GM12878 (cell line): ENCODE data around the gene PRKG1. TPM values are rescaled to one million over a fixed set of nuclear protein-coding genes. Genes with fewer than 3 reads are reported as not detected.
A peak's percentile ranks its signal among the peaks of the same experiment; 100 is the strongest.

Experiments used
- ATAC-seq: fragments of 200-7000 bp; cut with Tn5 transposase; 3 replicates; pipeline ENCODE4 v1.9.1; 2020; ENCODE audit warnings: mild to moderate bottlenecking, moderate library complexity
- BruUV-seq: library from RNA; stranded (reverse); fragments of 400-500 nt; replicated peaks from 2 replicates; lab custom pipeline; 2021; lab: Mats Ljungman, UMichigan
- CTCF ChIA-PET: fragments of 300-600 bp; sonication (Branson Sonifier 250); formaldehyde crosslinking; extraction: SDS; loops from one replicate; lab custom pipeline; 2021; ENCODE audit warnings: inconsistent platforms; lab: Yijun Ruan, JAX
- POLR2A ChIA-PET: fragments of 350-600 bp; formaldehyde crosslinking; extraction: SDS; loops from one replicate; lab custom pipeline; 2021; ENCODE audit warnings: inconsistent platforms; lab: Charles Lee
- RAD21 ChIA-PET: fragments of 300-600 bp; sonication (Branson Sonifier 250); formaldehyde crosslinking; loops from one replicate; lab custom pipeline; 2023; ENCODE audit warnings: antibody characterized with exemption; ENCODE audit not compliant: unreplicated experiment; lab: Charles Lee
- SMC1A ChIA-PET: fragments of 300-600 bp; sonication (Branson Sonifier 250); formaldehyde crosslinking; loops from one replicate; lab custom pipeline; 2023; ENCODE audit not compliant: unreplicated experiment, uncharacterized antibody; lab: Charles Lee
- DNase-seq: peaks from one replicate; pipeline ENCODE4 v3.0.0-alpha.2; 2011; ENCODE audit warnings: low read depth, low spot score
- FAIRE-seq: peaks from 3 replicates; lab custom pipeline; 2011; peaks lifted over from hg19 to GRCh38; lab: Jason Lieb, UNC
- H2AFZ ChIP-seq: 2 replicates; pipeline ENCODE4 v1.6.0; 2011; ENCODE audit warnings: low read depth, low read length, control low read depth; ENCODE audit not compliant: control insufficient read depth
- H3K27ac ChIP-seq: 2 replicates; pipeline ENCODE4 v1.5.1; 2011; ENCODE audit warnings: control low read depth; ENCODE audit not compliant: control insufficient read depth, insufficient read depth
- H3K27me3 ChIP-seq, 2 experiments: replicated peaks in 1 of 2; 2 replicates each; pipeline versions ENCODE4 v1.6.0 to v1.6.1; 2011; ENCODE audit warnings: low read length in 1 of 2; ENCODE audit not compliant: control insufficient read depth in 2 of 2, insufficient read depth in 2 of 2
- H3K36me3 ChIP-seq, 2 experiments: 2 replicates each; pipeline ENCODE4 v1.5.1; 2011; ENCODE audit warnings: low read length in 1 of 2; ENCODE audit not compliant: control insufficient read depth in 2 of 2, insufficient read depth in 2 of 2
- H3K4me1 ChIP-seq: 2 replicates; pipeline ENCODE4 v1.6.1; 2011; ENCODE audit warnings: mild to moderate bottlenecking, low read length, moderate library complexity, mixed read lengths; ENCODE audit not compliant: control insufficient read depth, insufficient read depth
- H3K4me2 ChIP-seq: 2 replicates; pipeline ENCODE4 v1.6.0; 2011; ENCODE audit warnings: control low read depth; ENCODE audit not compliant: control insufficient read depth, insufficient read depth
- H3K4me3 ChIP-seq: fragments of 200-600 bp; sonication (generic); 2 replicates; pipeline ENCODE4 v1.5.1; 2016
- H3K79me2 ChIP-seq: 2 replicates; pipeline ENCODE4 v1.6.0; 2011; ENCODE audit warnings: low read length; ENCODE audit not compliant: control insufficient read depth, insufficient read depth
- H3K9ac ChIP-seq: 2 replicates; pipeline ENCODE4 v1.8.0; 2011; ENCODE audit warnings: low read length, control low read depth, mixed read lengths; ENCODE audit not compliant: control insufficient read depth, insufficient read depth
- H3K9me3 ChIP-seq: replicated peaks from 3 replicates; pipeline ENCODE4 v1.5.1; 2011; ENCODE audit warnings: mild to moderate bottlenecking, low read length; ENCODE audit not compliant: control insufficient read depth, insufficient read depth
- H4K20me1 ChIP-seq: 2 replicates; pipeline ENCODE4 v1.6.0; 2011; ENCODE audit not compliant: control insufficient read depth, insufficient read depth
- BRCA1 ChIP-seq: IDR thresholded peaks from 2 replicates; pipeline ENCODE4 v1.6.1; 2011; ENCODE audit warnings: low read depth, low read length, improper control_type of control experiment
- FOXK2 ChIP-seq: fragments of 450-650 bp; IDR thresholded peaks from 2 replicates; pipeline ENCODE4 v1.6.1; 2017; ENCODE audit warnings: mild to moderate bottlenecking, moderate library complexity
- GABPA ChIP-seq: IDR thresholded peaks from 2 replicates; pipeline ENCODE4 v1.6.1; 2014; ENCODE audit warnings: antibody characterized with exemption, low read depth, mild to moderate bottlenecking, inconsistent platforms
- HCFC1 ChIP-seq: fragments of 150-350 bp; IDR thresholded peaks from 2 replicates; pipeline ENCODE4 v1.6.1; 2014; ENCODE audit warnings: low read length
- HDGF ChIP-seq: fragments of 450-650 bp; IDR thresholded peaks from 2 replicates; pipeline ENCODE4 v1.6.1; 2016; ENCODE audit warnings: antibody characterized with exemption
- PAX5 ChIP-seq: IDR thresholded peaks from 2 replicates; pipeline ENCODE4 v1.6.1; 2011; ENCODE audit warnings: low read depth, low read length, borderline replicate concordance
- PAX8 ChIP-seq: fragments of 450-650 bp; IDR thresholded peaks from 2 replicates; pipeline ENCODE4 v1.6.1; 2017; ENCODE audit warnings: mild to moderate bottlenecking, moderate library complexity
- RCOR1 ChIP-seq: conservative IDR thresholded peaks from 2 replicates; pipeline ENCODE4 v1.6.1; 2012; ENCODE audit warnings: low read depth, low read length, improper control_type of control experiment
- SRF ChIP-seq, 2 experiments: IDR thresholded peaks; 2 replicates each; pipeline ENCODE4 v1.6.1; 2011; ENCODE audit warnings: low read depth in 2 of 2, low read length in 2 of 2, mild to moderate bottlenecking in 1 of 2, moderate library complexity in 1 of 2
- ZSCAN29 ChIP-seq: fragments of 450-650 bp; IDR thresholded peaks from 2 replicates; pipeline ENCODE4 v1.6.1; 2017; ENCODE audit warnings: mild to moderate bottlenecking, moderate library complexity
- WGBS: methylation state at CpG from one replicate; pipeline ENCODE4 v1.1.6; 2016; ENCODE audit warnings: low lambda C conversion rate; ENCODE audit not compliant: insufficient replicate concordance, insufficient coverage; ENCODE audit errors: missing lambda C conversion rate; 5-methylcytosine and 5-hydroxymethylcytosine counted together
- in situ Hi-C: fragments of 300-500 bp; cut with MboI; formaldehyde crosslinking; loops from 9 replicates; pipeline ENCODE4 v1.14.3; 2018; ENCODE audit warnings: mixed read lengths
- intact Hi-C: fragments of 100-400 bp; cut with micrococcal nuclease; formaldehyde crosslinking; loops from one replicate; pipeline ENCODE4 v1.14.2; 2022; ENCODE audit not compliant: unreplicated experiment
- polyA plus RNA-seq, 11 experiments: library from polyadenylated mRNA; depleted of rRNA in 4 of 11; unstranded in 6 of 11; stranded (reverse) in 5 of 11; fragments of >200 nt; fragmentation: Nextera tagmentation in 4 of 11; fragmentation: Illumina TruSeq in 1 of 11; extraction: Ambion mirVana in 4 of 11; extraction: Trizol in 1 of 11; gene quantifications; 1 replicate in 1 of 11; 2 replicates in 10 of 11; pipeline versions ENCODE4 v1.2.1 to v1.2.3, GENCODE V29; 2011 to 2016; ENCODE audit warnings: inconsistent platforms in 2 of 11, missing spikeins in 2 of 11, low read depth in 1 of 11
- total RNA-seq, 4 experiments: library from RNA; depleted of rRNA in 3 of 4; stranded (reverse); fragments of >200 nt in 3 of 4; fragmentation: Illumina TruSeq in 1 of 4; extraction: Trizol in 1 of 4; gene quantifications; 2 replicates each; pipeline versions ENCODE4 v1.2.1 to v1.2.3, GENCODE V29; 2013 to 2021
- TF ChIP-seq, protein P1 (sequence below): fragments of 450-650 bp; IDR thresholded peaks from 2 replicates; pipeline ENCODE4 v1.6.1; 2016; ENCODE audit warnings: mild to moderate bottlenecking
- TF ChIP-seq, protein P2 (sequence below): fragments of 450-650 bp; formaldehyde crosslinking; IDR thresholded peaks from 2 replicates; pipeline ENCODE4 v1.5.0; 2022; ENCODE audit warnings: mild to moderate bottlenecking, missing genetic modification characterization
- TF ChIP-seq, protein P3 (sequence below): IDR thresholded peaks from 2 replicates; pipeline ENCODE4 v1.6.1; 2012; ENCODE audit warnings: low read length, inconsistent platforms
- TF ChIP-seq, protein P4 (sequence below): IDR thresholded peaks from 2 replicates; pipeline ENCODE4 v1.6.1; 2011; ENCODE audit warnings: borderline replicate concordance, low read depth, mild to moderate bottlenecking, moderate library complexity, mixed read lengths, low read length; ENCODE audit not compliant: insufficient read depth; ENCODE audit errors: extremely low read length

Gene PRKG1
- total and polyA plus RNA-seq, 10 of the 15 experiments (the other 5 are each of a cell fraction or from before 2014, with no cell fraction given), result 0.04 to 0.05 TPM; not detected in 8

DNA sequence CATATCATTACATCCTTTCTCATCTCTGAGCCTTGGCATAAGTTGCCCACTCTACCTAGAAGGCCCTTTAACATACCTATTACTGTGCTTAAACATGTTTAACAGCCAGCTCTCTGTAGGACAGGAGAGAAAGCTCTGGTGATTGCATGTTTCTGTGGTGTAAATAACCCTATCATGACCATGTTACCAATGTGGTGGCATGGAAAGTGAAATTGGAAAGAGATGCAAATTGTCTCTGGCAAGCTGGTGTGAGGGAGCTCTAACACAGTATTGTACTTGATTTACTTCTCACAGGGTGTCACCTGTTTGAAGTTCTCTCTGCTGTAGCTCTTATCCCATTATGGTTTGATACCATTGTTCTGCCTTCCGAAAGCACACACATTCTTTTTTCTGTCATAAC, 1008.0 kb downstream of the PRKG1 start:
- H3K27ac ChIP-seq, result no peak overlapping the region
- no TSS peak for BruUV-seq
- H4K20me1 ChIP-seq, result no peaks in the 10 kb centered on the region
- ChIA-PET POLR2A (no interaction called here), SMC1A (no interaction called here), CTCF (no interaction called here), RAD21 (no interaction called here)
- intact Hi-C loops, result no loop called here
- no peaks in the 10 kb centered on the region for H3K4me1 ChIP-seq
- no peak overlapping the region for H3K9ac ChIP-seq
- H3K4me2 ChIP-seq, result no peak overlapping the region
- no peaks in the 10 kb centered on the region for H3K27me3 ChIP-seq
- no peak for DNase-seq
- H3K9me3 ChIP-seq, result no peaks in the 10 kb centered on the region
- no peak for TF ChIP-seq BRCA1
- no peak for TF ChIP-seq FOXK2
- TF ChIP-seq, protein P1, sequence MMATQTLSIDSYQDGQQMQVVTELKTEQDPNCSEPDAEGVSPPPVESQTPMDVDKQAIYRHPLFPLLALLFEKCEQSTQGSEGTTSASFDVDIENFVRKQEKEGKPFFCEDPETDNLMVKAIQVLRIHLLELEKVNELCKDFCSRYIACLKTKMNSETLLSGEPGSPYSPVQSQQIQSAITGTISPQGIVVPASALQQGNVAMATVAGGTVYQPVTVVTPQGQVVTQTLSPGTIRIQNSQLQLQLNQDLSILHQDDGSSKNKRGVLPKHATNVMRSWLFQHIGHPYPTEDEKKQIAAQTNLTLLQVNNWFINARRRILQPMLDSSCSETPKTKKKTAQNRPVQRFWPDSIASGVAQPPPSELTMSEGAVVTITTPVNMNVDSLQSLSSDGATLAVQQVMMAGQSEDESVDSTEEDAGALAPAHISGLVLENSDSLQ, result no peak
- TF ChIP-seq ZSCAN29, result no peak
- TF ChIP-seq HDGF, result no peak
- TF ChIP-seq RCOR1, result no peak
- no peak for TF ChIP-seq PAX8
- TF ChIP-seq SRF (IDR thresholded peaks at IDR 0.05; ENCODE audit: low read depth in 2 of 2, low read length in 2 of 2), result no peak
- TF ChIP-seq, protein P2, sequence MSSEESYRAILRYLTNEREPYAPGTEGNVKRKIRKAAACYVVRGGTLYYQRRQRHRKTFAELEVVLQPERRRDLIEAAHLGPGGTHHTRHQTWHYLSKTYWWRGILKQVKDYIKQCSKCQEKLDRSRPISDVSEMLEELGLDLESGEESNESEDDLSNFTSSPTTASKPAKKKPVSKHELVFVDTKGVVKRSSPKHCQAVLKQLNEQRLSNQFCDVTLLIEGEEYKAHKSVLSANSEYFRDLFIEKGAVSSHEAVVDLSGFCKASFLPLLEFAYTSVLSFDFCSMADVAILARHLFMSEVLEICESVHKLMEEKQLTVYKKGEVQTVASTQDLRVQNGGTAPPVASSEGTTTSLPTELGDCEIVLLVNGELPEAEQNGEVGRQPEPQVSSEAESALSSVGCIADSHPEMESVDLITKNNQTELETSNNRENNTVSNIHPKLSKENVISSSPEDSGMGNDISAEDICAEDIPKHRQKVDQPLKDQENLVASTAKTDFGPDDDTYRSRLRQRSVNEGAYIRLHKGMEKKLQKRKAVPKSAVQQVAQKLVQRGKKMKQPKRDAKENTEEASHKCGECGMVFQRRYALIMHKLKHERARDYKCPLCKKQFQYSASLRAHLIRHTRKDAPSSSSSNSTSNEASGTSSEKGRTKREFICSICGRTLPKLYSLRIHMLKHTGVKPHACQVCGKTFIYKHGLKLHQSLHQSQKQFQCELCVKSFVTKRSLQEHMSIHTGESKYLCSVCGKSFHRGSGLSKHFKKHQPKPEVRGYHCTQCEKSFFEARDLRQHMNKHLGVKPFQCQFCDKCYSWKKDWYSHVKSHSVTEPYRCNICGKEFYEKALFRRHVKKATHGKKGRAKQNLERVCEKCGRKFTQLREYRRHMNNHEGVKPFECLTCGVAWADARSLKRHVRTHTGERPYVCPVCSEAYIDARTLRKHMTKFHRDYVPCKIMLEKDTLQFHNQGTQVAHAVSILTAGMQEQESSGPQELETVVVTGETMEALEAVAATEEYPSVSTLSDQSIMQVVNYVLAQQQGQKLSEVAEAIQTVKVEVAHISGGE, result no peak
- TF ChIP-seq, protein P3, sequence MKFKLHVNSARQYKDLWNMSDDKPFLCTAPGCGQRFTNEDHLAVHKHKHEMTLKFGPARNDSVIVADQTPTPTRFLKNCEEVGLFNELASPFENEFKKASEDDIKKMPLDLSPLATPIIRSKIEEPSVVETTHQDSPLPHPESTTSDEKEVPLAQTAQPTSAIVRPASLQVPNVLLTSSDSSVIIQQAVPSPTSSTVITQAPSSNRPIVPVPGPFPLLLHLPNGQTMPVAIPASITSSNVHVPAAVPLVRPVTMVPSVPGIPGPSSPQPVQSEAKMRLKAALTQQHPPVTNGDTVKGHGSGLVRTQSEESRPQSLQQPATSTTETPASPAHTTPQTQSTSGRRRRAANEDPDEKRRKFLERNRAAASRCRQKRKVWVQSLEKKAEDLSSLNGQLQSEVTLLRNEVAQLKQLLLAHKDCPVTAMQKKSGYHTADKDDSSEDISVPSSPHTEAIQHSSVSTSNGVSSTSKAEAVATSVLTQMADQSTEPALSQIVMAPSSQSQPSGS, result no peak
- TF ChIP-seq, protein P4, sequence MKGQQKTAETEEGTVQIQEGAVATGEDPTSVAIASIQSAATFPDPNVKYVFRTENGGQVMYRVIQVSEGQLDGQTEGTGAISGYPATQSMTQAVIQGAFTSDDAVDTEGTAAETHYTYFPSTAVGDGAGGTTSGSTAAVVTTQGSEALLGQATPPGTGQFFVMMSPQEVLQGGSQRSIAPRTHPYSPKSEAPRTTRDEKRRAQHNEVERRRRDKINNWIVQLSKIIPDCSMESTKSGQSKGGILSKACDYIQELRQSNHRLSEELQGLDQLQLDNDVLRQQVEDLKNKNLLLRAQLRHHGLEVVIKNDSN, result no peak
- TF ChIP-seq GABPA, result no peak
- no peak for TF ChIP-seq HCFC1
- no peak for TF ChIP-seq PAX5
- no peak overlapping the region for H3K4me3 ChIP-seq
- H3K36me3 ChIP-seq, result no peaks in the 10 kb centered on the region
- no peaks in the 10 kb centered on the region for H3K79me2 ChIP-seq
- no peak overlapping the region for H2AFZ ChIP-seq
- no peak for FAIRE-seq
- ATAC-seq, result peak; percentile 50
- in situ Hi-C loops, result no loop called here
- WGBS, result 57% methylated on average over 1 of the region's 1 CpG
